Ishikawa (cell line): ENCODE data around the gene MARVELD1.

Experiments
- CEBPB ChIP-seq: IDR thresholded peaks from 2 replicates; pipeline ENCODE4 v1.6.1; 2012
- CREB1 ChIP-seq: IDR thresholded peaks from 2 replicates; pipeline ENCODE4 v1.6.1; 2012; ENCODE audit warnings: low read depth
- EP300 ChIP-seq: IDR thresholded peaks from 2 replicates; pipeline ENCODE4 v1.6.1; 2012; ENCODE audit warnings: borderline replicate concordance
- FOXM1 ChIP-seq: IDR thresholded peaks from 2 replicates; pipeline ENCODE4 v1.6.1; 2012; ENCODE audit warnings: low read depth, borderline replicate concordance
- NFIC ChIP-seq: IDR thresholded peaks from 2 replicates; pipeline ENCODE4 v1.6.1; 2012
- TAF1 ChIP-seq: IDR thresholded peaks from 2 replicates; pipeline ENCODE4 v1.6.1; 2012; ENCODE audit warnings: low read depth, mild to moderate bottlenecking
- ZBTB7A ChIP-seq: IDR thresholded peaks from 2 replicates; pipeline ENCODE4 v1.6.1; 2012; ENCODE audit warnings: low read depth
- TF ChIP-seq, protein P1 (sequence below): IDR thresholded peaks from 2 replicates; pipeline ENCODE4 v1.6.1; 2012
- TF ChIP-seq, protein P2 (sequence below): IDR thresholded peaks from 2 replicates; pipeline ENCODE4 v1.6.1; 2012; ENCODE audit warnings: low read depth, mild to moderate bottlenecking

DNA sequence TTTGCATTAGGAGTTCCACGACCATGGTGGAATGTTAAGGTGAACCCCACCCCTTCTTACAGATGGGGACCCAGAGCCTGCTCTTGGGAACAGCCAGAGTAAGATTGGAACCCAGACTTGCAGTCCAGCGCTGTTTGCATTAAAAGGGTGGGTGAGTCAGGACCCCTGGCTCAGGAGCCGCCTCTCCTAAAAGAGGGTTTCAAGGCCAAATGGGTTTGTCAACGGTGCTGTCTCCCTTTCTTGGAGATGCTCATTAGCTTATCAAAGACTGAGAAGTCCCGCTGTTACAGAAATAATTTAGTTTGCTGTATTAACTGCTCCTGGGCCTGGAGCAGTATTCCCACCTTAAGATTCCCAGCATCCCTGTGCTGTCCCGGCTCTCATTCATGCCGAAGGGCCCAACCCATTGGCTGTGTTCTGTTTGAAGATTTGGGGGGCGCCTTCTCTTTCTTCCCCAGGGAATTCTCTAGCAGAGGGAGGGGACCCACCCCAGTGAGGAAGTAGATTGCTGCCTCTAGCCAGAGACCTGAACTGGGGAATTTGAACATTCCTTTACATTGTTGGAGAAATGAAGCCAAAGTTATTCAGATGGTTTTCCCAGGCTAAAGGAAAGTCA is 1.8 kb downstream of the MARVELD1 start:
- TF ChIP-seq CEBPB (no peak), EP300 (no peak), CREB1 (no peak), FOXM1 (no peak), ZBTB7A (no peak), NFIC (no peak), TAF1 (no peak)
- TF ChIP-seq, protein P1, sequence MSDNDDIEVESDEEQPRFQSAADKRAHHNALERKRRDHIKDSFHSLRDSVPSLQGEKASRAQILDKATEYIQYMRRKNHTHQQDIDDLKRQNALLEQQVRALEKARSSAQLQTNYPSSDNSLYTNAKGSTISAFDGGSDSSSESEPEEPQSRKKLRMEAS = no peak
- TF ChIP-seq, protein P2, sequence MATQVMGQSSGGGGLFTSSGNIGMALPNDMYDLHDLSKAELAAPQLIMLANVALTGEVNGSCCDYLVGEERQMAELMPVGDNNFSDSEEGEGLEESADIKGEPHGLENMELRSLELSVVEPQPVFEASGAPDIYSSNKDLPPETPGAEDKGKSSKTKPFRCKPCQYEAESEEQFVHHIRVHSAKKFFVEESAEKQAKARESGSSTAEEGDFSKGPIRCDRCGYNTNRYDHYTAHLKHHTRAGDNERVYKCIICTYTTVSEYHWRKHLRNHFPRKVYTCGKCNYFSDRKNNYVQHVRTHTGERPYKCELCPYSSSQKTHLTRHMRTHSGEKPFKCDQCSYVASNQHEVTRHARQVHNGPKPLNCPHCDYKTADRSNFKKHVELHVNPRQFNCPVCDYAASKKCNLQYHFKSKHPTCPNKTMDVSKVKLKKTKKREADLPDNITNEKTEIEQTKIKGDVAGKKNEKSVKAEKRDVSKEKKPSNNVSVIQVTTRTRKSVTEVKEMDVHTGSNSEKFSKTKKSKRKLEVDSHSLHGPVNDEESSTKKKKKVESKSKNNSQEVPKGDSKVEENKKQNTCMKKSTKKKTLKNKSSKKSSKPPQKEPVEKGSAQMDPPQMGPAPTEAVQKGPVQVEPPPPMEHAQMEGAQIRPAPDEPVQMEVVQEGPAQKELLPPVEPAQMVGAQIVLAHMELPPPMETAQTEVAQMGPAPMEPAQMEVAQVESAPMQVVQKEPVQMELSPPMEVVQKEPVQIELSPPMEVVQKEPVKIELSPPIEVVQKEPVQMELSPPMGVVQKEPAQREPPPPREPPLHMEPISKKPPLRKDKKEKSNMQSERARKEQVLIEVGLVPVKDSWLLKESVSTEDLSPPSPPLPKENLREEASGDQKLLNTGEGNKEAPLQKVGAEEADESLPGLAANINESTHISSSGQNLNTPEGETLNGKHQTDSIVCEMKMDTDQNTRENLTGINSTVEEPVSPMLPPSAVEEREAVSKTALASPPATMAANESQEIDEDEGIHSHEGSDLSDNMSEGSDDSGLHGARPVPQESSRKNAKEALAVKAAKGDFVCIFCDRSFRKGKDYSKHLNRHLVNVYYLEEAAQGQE = no peak
